Inflammatory macrophage treated with lipopolysaccharide for 1 hour (primary cell): ENCODE results near the gene LAG3.
A peak's percentile ranks its signal among the peaks of the same experiment; 100 is the strongest.

ENCODE experiments used
- DNase-seq, 2 donors: peaks; one replicate each; pipeline ENCODE4 v3.0.0-alpha.2; 2020 to 2022

The LAG3 gene

GRCh38 chr12:6790496-6791150 lies 18.3 kb downstream of the LAG3 start:
- DNase-seq: peak in 1 of 2 donors; percentile 40

DNA sequence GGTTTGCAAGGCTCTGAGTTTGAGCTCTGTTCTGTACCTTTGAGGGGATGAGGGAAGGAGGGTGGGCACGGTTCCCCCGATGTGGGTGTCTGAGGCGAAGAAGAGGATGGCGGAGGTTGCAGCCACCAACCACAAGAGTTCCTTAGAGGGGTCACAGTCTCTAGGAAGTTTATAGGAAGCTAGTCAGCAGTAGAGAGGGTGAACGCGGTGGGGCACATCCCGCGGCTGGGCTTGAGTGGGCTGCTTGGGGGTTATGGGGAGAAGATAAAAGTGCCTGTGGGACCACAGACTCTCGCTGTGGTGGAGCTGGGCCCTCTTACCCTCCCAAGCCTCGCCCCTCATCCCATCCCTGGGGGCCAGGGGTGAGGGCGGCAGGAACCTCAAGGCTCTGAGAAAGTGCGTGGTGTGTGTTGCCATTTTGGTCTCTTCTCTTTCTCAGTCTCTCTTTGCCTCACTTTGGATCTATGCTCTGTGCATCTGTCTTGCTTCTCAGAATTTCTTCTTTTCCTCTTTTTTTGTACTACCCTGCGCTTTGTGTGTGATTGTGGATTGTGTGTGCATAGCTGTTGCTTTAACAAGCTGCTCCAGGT lies 19.7 kb downstream of the LAG3 start:
- no peak for DNase-seq

DNA sequence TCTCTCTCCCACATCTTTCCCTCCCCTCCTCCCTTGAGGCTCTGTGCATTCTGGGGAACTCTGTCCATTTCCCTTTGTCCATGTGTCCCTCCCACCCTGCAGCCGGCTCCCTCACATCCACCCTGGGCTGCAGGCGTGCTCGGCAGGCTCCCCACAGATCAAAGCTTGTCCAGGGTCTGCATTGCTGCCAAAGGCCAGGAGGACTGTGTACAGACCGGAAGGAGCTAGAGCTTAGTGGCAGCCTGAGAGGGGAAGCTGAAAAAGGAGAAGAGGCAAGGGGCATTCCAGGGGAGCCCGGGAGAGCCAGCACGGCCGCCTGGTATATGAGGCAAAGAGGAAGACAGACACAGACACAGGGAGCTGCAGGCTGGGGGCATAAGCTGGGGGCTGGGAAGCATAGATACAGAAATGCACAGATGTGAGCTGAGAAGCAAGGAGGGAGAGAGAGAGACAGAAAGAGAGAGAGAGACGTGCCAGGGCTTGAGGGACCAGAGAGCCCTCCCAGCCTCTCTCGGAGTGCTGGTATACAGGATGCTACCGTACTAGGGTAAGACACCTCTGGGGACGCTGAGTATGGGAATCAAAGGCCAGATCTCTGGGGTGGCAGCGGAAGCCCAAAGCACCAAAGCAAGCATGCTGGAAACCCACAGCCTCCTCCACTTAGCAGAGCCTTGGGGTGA lies 20.3 kb downstream of the LAG3 start:
- DNase-seq: peak; percentile 82 to 84

DNA sequence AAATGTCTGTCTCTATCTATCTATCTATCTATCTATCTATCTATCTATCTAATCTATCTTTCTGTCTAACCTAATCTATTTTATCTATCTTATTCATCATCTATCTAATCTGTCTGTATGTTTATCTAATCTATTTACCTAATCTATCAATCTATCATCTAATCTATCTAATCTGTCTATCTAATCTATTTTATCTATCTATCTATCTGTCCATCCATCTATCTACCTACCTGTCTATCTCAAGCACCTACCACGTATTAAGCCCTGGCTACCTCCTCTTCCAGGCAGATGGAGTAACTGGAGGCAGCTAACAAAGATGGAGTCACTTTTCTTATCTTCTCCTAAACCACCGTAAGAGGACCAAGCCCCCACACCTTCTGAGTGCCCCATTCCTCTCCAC lies 22.8 kb downstream of the LAG3 start:
- no peak for DNase-seq

DNA sequence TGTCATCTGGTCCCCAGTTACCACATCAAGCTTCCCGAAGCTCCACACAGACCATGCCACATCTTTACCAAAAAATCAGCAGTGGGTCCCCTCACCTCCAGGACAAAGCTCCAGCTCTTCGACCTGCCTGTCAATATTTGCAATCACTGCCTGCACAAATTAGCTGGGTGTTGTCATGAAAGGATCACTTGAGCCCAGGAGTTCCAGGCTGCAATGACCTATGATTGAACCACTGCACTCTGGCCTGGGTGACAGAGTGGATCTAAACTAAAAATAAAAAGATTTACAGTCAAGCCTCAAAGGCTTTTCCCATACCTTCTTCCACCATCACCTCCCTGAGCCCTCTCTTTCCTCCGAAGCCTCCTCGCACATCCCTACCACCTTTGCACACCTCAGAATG lies 24.3 kb downstream of the LAG3 start:
- no peak for DNase-seq

DNA sequence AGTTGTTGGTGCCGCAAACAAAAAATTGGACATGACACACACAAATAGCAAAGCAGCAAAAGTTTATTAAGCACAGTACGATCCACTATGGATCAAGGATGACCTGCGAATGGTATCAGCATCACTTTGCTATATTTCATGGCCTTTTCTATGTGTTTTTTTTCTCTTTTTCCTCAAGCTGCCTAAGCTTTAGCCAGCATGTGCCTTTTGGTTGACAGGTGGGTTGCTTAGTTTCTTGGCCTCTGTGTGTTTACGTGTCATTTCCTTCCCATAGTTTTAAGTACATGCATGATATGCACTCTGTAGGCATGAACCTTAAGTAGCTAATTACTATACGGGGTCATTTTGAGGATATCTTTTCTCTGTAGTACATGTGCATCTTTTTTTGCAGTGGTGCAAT lies 26.8 kb downstream of the LAG3 start:
- DNase-seq: no peak

GRCh38 chr12:6807170-6807569 lies 34.9 kb downstream of the LAG3 start:
- no peak for DNase-seq

GRCh38 chr12:6809056-6809455 lies 36.7 kb downstream of the LAG3 start:
- no peak for DNase-seq

- no peak for DNase-seq
Observed at GRCh38 chr12:6810758-6811157, 38.4 kb downstream of the LAG3 start.

DNA sequence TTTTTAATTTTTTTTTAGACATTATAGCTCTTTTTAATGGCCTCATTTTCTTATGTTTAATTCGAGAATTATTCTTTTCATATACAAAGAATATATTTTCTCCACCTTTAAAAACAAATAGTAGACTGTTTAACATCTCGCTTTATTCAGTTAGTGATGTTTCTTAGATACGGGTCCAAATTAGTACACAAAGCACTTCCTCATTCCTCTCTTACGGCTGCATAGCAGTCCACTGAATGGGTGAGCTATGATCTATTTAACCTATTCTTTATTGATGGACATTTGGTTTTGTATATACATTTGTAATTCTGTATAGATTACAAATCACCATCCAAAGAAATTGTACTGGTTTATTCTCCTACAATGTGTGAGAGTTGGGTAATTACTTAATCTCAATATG lies 41.0 kb downstream of the LAG3 start:
- no peak for DNase-seq

- DNase-seq: no peak
Observed at GRCh38 chr12:6816598-6816997, 44.3 kb downstream of the LAG3 start.

DNA sequence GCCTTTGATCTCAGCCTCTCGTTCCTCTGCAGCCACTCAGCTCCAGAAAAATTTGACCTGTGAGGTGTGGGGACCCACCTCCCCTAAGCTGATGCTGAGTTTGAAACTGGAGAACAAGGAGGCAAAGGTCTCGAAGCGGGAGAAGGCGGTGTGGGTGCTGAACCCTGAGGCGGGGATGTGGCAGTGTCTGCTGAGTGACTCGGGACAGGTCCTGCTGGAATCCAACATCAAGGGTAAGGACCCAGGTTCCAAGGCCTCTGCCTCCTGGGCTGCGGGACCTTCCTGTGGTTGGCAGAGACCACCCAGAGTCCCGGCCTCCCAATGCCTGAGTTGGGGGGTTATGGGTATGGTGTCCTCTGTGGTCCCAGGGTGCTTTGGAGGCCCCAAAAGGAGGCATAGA lies 44.8 kb downstream of the LAG3 start:
- no peak for DNase-seq

- DNase-seq: no peak
Observed at GRCh38 chr12:6817662-6818157, 45.4 kb downstream of the LAG3 start.

- no peak for DNase-seq
Observed at GRCh38 chr12:6818222-6818621, 45.9 kb downstream of the LAG3 start.

DNA sequence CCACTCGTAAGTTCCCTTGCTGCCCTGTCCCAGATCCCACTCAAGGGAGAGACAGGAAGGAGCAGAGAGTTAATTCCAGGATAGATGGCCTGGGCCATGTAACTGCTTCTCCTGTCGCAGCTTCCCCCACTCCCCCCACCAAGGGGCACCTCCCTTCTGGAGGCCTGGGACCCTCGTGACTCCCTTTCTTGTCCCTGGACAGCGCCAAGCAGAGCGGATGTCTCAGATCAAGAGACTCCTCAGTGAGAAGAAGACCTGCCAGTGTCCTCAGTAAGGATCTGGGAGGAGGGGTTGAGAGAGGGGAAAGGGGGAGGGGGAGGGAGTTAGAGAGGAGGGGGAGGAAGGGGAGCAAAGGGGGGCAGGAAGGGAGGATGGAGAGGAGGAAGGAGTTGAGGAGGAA lies 46.3 kb downstream of the LAG3 start:
- no peak for DNase-seq

DNA sequence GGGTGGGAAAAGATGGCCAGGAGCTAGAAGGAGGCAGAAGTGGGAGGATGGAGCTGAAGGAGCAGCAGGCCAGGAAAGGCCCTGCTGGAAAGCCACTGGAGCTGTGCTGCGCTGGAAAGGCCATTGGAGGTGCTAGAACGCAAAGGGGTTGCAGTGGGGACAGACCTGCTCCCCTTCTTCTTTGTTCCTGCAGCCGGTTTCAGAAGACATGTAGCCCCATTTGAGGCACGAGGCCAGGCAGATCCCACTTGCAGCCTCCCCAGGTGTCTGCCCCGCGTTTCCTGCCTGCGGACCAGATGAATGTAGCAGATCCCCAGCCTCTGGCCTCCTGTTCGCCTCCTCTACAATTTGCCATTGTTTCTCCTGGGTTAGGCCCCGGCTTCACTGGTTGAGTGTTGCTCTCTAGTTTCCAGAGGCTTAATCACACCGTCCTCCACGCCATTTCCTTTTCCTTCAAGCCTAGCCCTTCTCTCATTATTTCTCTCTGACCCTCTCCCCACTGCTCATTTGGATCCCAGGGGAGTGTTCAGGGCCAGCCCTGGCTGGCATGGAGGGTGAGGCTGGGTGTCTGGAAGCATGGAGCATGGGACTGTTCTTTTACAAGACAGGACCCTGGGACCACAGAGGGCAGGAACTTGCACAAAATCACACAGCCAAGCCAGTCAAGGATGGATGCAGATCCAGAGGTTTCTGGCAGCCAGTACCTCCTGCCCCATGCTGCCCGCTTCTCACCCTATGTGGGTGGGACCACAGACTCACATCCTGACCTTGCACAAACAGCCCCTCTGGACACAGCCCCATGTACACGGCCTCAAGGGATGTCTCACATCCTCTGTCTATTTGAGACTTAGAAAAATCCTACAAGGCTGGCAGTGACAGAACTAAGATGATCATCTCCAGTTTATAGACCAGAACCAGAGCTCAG lies 47.0 kb downstream of the LAG3 start:
- DNase-seq: no peak

DNA sequence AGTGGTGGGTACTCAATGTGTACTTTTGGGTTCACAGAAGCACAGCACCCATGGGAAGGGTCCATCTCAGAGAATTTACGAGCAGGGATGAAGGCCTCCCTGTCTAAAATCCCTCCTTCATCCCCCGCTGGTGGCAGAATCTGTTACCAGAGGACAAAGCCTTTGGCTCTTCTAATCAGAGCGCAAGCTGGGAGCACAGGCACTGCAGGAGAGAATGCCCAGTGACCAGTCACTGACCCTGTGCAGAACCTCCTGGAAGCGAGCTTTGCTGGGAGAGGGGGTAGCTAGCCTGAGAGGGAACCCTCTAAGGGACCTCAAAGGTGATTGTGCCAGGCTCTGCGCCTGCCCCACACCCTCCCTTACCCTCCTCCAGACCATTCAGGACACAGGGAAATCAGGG lies 47.8 kb downstream of the LAG3 start:
- no peak for DNase-seq

DNA sequence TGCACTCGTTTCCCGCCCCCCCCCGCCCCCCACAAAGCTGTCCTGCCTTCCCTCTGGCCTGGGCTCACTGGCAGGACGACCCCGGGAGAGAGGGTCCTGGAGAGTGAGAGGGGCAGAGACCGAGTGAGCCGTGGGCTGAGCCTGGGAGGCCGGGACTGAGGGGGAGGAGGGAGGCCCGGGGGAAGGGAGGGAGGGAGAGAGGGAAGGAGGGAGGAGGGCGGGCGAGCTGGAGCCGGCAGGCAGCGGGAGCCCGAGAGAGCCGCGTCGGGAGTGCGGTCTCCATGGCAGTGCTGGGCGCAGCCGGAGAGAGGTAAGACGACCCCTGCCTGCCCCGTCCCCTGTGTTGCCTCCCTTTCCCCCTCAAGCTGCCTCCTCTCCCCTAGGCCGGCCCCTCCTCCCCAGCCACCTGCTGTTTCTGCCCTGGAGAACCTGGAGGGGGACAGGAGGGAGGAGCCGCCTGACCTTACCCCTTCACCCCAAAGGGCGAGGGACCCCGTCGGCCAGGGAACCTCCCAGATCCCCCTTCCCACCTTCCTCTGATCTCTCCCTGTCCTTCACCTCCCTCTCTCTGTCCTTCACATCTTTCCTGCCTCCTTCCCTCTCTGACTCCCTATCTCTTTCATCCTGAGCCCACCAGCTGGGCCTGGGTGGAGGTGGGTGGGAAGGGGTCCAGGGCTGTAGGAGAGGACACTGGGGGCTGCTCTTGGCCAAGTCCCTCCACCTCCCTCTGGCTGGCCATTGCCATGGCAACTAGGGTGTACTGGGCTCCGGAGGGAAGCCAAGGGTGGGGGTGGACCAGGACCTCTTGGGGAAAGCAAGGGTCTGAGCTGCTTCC lies 49.5 kb downstream of the LAG3 start, which contains the start of gene GPR162:
Gene GPR162 (plus strand): TSS at position 231 of the 835 bp plus-strand sequence. CDS start 2,078 bp downstream, outside the sequence.
- no peak for DNase-seq

- DNase-seq: no peak
Observed at GRCh38 chr12:6822426-6823135, 50.3 kb downstream of the LAG3 start.

DNA sequence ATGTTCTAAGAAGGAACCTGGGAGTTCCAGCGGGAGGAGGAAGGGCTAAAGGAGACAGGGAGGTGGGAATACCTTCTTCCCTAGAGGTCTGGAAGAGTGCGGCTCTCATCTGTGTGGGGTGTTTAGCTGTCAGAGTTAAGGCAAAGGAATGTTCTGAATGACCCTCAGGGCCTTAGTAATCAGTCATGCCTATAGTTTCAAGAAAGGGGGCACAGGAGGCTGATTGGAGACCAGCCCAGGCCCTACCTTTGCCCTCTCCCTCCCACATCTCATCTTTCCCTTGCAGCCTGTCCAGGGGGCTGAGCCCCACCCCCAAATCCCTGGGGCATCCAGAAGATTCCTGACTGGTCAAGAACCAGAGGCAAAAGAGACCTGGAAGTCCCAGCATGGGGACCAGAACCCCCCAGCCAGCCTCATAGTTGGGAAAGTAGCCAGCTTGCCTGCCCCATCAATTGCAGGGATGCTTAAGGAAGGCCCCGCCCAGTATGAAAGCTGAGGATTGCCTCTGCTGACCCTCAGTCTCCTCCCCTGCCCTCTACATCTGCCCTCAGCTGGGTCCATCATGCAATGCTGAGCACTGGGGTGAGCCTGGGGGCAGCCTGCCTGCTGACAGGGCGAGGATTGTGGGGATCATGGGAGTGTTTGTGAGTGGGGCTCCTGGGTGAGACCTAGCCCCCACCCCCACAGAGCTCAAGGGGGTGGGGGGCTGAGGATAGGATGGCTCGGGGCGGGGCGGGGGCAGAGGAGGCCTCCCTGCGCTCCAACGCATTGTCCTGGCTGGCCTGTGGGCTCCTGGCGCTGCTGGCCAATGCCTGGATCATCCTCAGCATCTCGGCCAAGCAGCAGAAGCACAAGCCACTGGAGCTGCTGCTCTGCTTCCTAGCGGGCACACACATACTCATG lies 51.1 kb downstream of the LAG3 start:
- no peak for DNase-seq
